Erythroblast (primary cell): Measurements from ENCODE around the gene HTR7.

ENCODE experiments used
- DNase-seq, 2 experiments: peaks; one replicate each; lab custom pipeline; 2025; lab: John Stamatoyannopoulos, UW
- GATA1 ChIP-seq: IDR thresholded peaks from 2 replicates; pipeline ENCODE4 v1.6.1; 2011; ENCODE audit warnings: low read depth, mild to moderate bottlenecking, control low read depth, low read length, moderate library complexity
- POLR2A ChIP-seq: IDR thresholded peaks from 2 replicates; pipeline ENCODE4 v1.6.1; 2011; ENCODE audit warnings: mild to moderate bottlenecking, low read length

The HTR7 gene

GRCh38 chr10:90806677-90807076 is 51.2 kb downstream of the HTR7 start:
- DNase-seq, result no peak
- TF ChIP-seq POLR2A, result no peak
- TF ChIP-seq GATA1, result no peak

- TF ChIP-seq GATA1 (no peak), POLR2A (no peak)
- no peak for DNase-seq
These were observed 52.6 kb downstream of the HTR7 start for GRCh38 chr10:90805206-90805605.

GRCh38 chr10:90804354-90804753 is 53.5 kb downstream of the HTR7 start:
- DNase-seq, result no peak
- TF ChIP-seq GATA1 (no peak), POLR2A (no peak)

- DNase-seq, result no peak
- TF ChIP-seq GATA1 (no peak), POLR2A (no peak)
These were observed 56.2 kb downstream of the HTR7 start for GRCh38 chr10:90801608-90802007.

DNA sequence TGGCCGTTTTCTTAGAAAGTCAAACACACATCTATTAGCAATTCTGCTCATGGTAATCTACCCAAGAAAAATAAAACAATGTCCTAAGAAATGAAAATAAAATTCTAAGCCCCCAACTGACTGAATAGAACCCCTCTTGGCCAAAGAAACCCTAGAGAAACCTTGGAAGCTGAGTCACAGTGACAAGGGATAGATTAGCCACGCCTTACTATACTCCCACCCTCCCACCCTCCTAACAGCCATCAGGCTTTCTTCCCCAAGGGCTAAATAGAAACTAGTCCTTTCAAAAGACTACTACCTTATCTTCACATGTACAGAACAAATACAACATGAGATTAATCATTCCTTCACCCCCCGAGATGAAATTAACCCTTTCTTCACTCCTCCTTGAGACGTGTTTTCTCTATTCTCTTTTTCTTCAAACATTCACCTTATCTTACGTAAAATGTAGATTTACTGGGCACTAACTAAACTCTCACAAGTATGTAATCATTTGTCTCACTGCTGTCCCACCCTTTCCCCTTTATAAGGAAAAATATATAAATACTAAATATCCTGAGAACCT is 57.5 kb downstream of the HTR7 start:
- DNase-seq, result peak in 1 of 2 experiments; percentile 24
- no peak for TF ChIP-seq GATA1
- no peak for TF ChIP-seq POLR2A

- DNase-seq, result no peak
- TF ChIP-seq POLR2A (no peak), GATA1 (no peak)
These were observed 58.7 kb downstream of the HTR7 start for GRCh38 chr10:90799172-90799571.

GRCh38 chr10:90798482-90798881 is 59.4 kb downstream of the HTR7 start:
- no peak for TF ChIP-seq POLR2A
- no peak for TF ChIP-seq GATA1
- no peak for DNase-seq

- DNase-seq, result no peak
- TF ChIP-seq GATA1 (no peak), POLR2A (no peak)
These were observed 67.4 kb downstream of the HTR7 start for GRCh38 chr10:90790422-90790821.

- no peak for TF ChIP-seq POLR2A
- no peak for TF ChIP-seq GATA1
- no peak for DNase-seq
These were observed 68.9 kb downstream of the HTR7 start for GRCh38 chr10:90788968-90789367.

GRCh38 chr10:90788199-90788491 is 69.7 kb downstream of the HTR7 start:
- no peak for TF ChIP-seq GATA1
- TF ChIP-seq POLR2A, result no peak

GRCh38 chr10:90787393-90788198 is 70.2 kb downstream of the HTR7 start:
- TF ChIP-seq GATA1 (no peak), POLR2A (no peak)
- peak; percentile 10 to 45 for DNase-seq

More at GRCh38 chr10:90788199-90788491, 69.7 kb downstream of the HTR7 start:
- DNase-seq, result no peak

DNA sequence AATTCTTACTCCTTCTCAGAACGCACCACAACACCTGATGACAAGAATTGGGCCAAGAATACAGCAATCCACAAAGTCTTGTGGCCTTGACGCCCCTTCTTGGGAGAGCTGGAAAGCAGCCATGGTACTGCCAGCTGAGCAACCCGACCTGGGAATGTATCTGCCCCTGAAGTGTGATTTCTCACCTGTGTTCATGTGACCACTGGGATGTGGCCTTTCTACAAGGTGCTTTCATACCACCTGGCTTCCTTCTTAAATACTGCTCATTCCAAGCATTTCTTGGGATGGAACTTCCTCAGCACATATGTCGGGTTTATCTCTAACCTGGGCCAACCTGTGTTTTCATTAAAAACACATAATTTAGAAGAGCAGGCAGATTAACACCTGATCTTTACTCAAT is 72.1 kb downstream of the HTR7 start:
- DNase-seq, result no peak
- TF ChIP-seq POLR2A (no peak), GATA1 (no peak)

DNA sequence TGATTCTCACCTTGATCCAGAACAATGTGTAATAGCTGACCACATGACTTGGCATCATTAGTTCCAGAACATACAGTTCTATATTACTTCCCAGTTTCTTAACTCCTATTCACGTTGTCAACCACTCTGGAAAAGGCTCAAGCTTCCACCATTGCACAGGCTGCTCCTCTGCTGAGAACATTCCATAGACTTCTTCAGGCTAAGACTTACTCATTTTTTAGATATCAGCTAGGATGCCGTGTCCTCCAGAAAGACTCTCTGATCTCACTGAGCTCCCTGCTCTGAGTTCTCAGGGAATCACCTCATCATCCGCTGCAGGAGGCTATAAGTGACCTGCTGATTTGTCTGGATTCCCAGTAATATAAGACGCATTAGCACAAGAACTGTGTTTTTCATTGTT is 73.1 kb downstream of the HTR7 start:
- no peak for DNase-seq
- TF ChIP-seq POLR2A, result no peak
- TF ChIP-seq GATA1, result no peak

- DNase-seq, result no peak
- TF ChIP-seq GATA1 (no peak), POLR2A (no peak)
These were observed 77.4 kb downstream of the HTR7 start for GRCh38 chr10:90780488-90780887.

DNA sequence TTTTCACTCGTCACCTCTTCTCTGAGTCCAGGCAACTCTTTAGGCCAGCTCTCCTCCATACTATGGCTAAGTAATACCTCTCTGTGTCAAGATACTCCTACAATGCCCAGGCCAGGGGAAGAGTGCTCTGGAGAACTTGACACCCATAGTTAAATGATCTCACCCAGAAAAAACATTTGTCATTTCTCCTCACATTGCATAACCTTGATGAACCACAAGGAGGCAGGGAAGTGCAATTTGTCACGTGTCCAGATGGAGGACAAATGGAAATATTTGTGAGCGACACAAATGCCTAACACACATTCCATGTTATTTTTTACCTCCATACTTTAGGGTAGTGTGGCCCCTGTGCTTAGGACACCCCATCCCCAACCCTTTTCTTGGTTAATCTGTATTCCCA is 78.3 kb downstream of the HTR7 start:
- DNase-seq, result peak; percentile 4 to 25
- TF ChIP-seq POLR2A, result no peak
- TF ChIP-seq GATA1, result no peak
